H1 (cell line): Measurements from ENCODE around the gene C16orf54. TPM values are rescaled to one million over a fixed set of nuclear protein-coding genes. Genes with fewer than 3 reads are reported as not detected.

Source experiments
- CTCF ChIA-PET: fragments of 300-600 bp; sonication (Branson Sonifier 250); formaldehyde crosslinking; loops from one replicate; lab custom pipeline; 2021; ENCODE audit not compliant: partially characterized antibody; lab: Charles Lee
- POLR2A ChIA-PET: fragments of 300-600 bp; sonication (Branson Sonifier 250); formaldehyde crosslinking; loops from one replicate; lab custom pipeline; 2021; ENCODE audit warnings: inconsistent platforms; ENCODE audit not compliant: partially characterized antibody; lab: Charles Lee
- DNase-seq, 2 experiments: peaks; one replicate each; pipeline versions ENCODE4 v3.0.0 to v3.0.0-alpha.2; 2010 to 2022; ENCODE audit warnings: low spot score in 2 of 2, low read depth in 1 of 2, mixed read lengths in 1 of 2
- FAIRE-seq: peaks from 2 replicates; lab custom pipeline; 2011; peaks lifted over from hg19 to GRCh38; lab: Jason Lieb, UNC
- H2AFZ ChIP-seq: 2 replicates; pipeline ENCODE4 v1.8.1; 2012; ENCODE audit warnings: low read length, inconsistent platforms
- H2AK5ac ChIP-seq: 2 replicates; pipeline ENCODE4 v1.6.1; 2013; ENCODE audit warnings: low read depth, low read length
- H2BK120ac ChIP-seq: replicated peaks from 2 replicates; pipeline ENCODE3; 2013; ENCODE audit warnings: low read depth, low read length, inconsistent platforms
- H2BK12ac ChIP-seq: 2 replicates; pipeline ENCODE4 v1.6.1; 2013; ENCODE audit warnings: low read depth, low read length
- H2BK15ac ChIP-seq: 2 replicates; pipeline ENCODE4 v1.6.1; 2013; ENCODE audit warnings: low read length
- H2BK20ac ChIP-seq: 2 replicates; pipeline ENCODE4 v1.6.1; 2013; ENCODE audit warnings: low read length
- H2BK5ac ChIP-seq: 2 replicates; pipeline ENCODE4 v1.6.1; 2013; ENCODE audit warnings: low read depth, low read length
- H3K14ac ChIP-seq: 2 replicates; pipeline ENCODE4 v1.6.1; 2013; ENCODE audit warnings: inconsistent platforms; ENCODE audit not compliant: insufficient read length
- H3K18ac ChIP-seq: 2 replicates; pipeline ENCODE4 v1.6.1; 2013; ENCODE audit warnings: low read length; ENCODE audit errors: extremely low read depth
- H3K23ac ChIP-seq: 2 replicates; pipeline ENCODE4 v1.6.1; 2013; ENCODE audit warnings: inconsistent platforms; ENCODE audit not compliant: insufficient read length
- H3K23me2 ChIP-seq: 2 replicates; pipeline ENCODE4 v1.6.1; 2013; ENCODE audit warnings: low read depth, low read length
- H3K27ac ChIP-seq: 2 replicates; pipeline ENCODE4 v1.6.1; 2011; ENCODE audit warnings: low read depth, low read length, inconsistent platforms
- H3K27me3 ChIP-seq, 4 experiments: replicated peaks in 1 of 4; 1 replicate in 1 of 4; 2 replicates in 3 of 4; pipeline versions ENCODE4 v1.6.1 to v1.8.1; 2011 to 2013; ENCODE audit warnings: low read length in 3 of 4, mild to moderate bottlenecking in 3 of 4, inconsistent platforms in 2 of 4, mixed read lengths in 2 of 4, moderate library complexity in 1 of 4; ENCODE audit not compliant: control insufficient read depth in 3 of 4, insufficient read depth in 3 of 4; ENCODE audit errors: extremely low read depth in 1 of 4
- H3K36me3 ChIP-seq, 4 experiments: 2 replicates each; pipeline versions ENCODE4 v1.6.1 to v1.8.1; 2011 to 2013; ENCODE audit warnings: mild to moderate bottlenecking in 4 of 4, low read length in 3 of 4, moderate library complexity in 2 of 4, control low read depth in 1 of 4, inconsistent platforms in 1 of 4; ENCODE audit not compliant: insufficient read depth in 4 of 4, control insufficient read depth in 2 of 4
- H3K4ac ChIP-seq: replicated peaks from 2 replicates; pipeline ENCODE3; 2013; ENCODE audit warnings: low read length, low read depth, mixed read lengths, inconsistent platforms; ENCODE audit not compliant: insufficient read length
- H3K4me1 ChIP-seq, 4 experiments: replicated peaks in 1 of 4; 1 replicate in 1 of 4; 2 replicates in 3 of 4; pipeline versions ENCODE4 v1.6.1 to v1.8.1; 2011 to 2013; ENCODE audit warnings: low read length in 3 of 4, inconsistent platforms in 2 of 4, mixed read lengths in 1 of 4; ENCODE audit not compliant: insufficient read depth in 4 of 4, control insufficient read depth in 3 of 4
- H3K4me2 ChIP-seq, 2 experiments: 2 replicates each; pipeline versions ENCODE4 v1.6.1 to v1.8.1; 2011 to 2013; ENCODE audit warnings: low read depth in 2 of 2, low read length in 2 of 2, control low read depth in 1 of 2, inconsistent platforms in 1 of 2, mild to moderate bottlenecking in 1 of 2; ENCODE audit not compliant: insufficient read depth in 1 of 2
- H3K4me3 ChIP-seq, 4 experiments: fragments of 200-600, 300-600 bp in 1 of 4; sonication (generic), shearing (Covaris generic), sonication (Bioruptor Twin) in 1 of 4; 2 replicates each; pipeline versions ENCODE4 v1.5.1 to v1.8.1; 2011 to 2016; ENCODE audit warnings: low read length in 4 of 4, low read depth in 3 of 4, control low read depth in 2 of 4, inconsistent platforms in 2 of 4, mild to moderate bottlenecking in 2 of 4, mixed read lengths in 1 of 4, moderate library complexity in 1 of 4; ENCODE audit not compliant: insufficient read depth in 2 of 4; ENCODE audit errors: extremely low read depth in 1 of 4
- H3K56ac ChIP-seq: replicated peaks from 2 replicates; pipeline ENCODE3; 2013; ENCODE audit warnings: low read depth, mild to moderate bottlenecking, mixed read lengths, low read length, inconsistent platforms; ENCODE audit not compliant: insufficient read length
- H3K79me1 ChIP-seq: 2 replicates; pipeline ENCODE4 v1.6.1; 2013; ENCODE audit warnings: low read depth, low read length, control low read depth
- H3K79me2 ChIP-seq, 2 experiments: 2 replicates each; pipeline versions ENCODE4 v1.6.1 to v1.8.1; 2012 to 2013; ENCODE audit warnings: low read length in 2 of 2, mild to moderate bottlenecking in 2 of 2, inconsistent platforms in 1 of 2; ENCODE audit not compliant: insufficient read depth in 2 of 2, control insufficient read depth in 1 of 2
- H3K9ac ChIP-seq, 4 experiments: replicated peaks in 1 of 4; 1 replicate in 1 of 4; 2 replicates in 3 of 4; pipeline versions ENCODE4 v1.6.1 to v1.8.1; 2011 to 2013; ENCODE audit warnings: low read depth in 3 of 4, low read length in 3 of 4, control low read depth in 2 of 4, mild to moderate bottlenecking in 2 of 4, moderate library complexity in 2 of 4, inconsistent platforms in 1 of 4; ENCODE audit errors: extremely low read depth in 1 of 4
- H3K9me3 ChIP-seq, 2 experiments: 2 replicates each; pipeline versions ENCODE4 v1.6.1 to v1.8.1; 2012 to 2013; ENCODE audit warnings: mild to moderate bottlenecking in 2 of 2, moderate library complexity in 2 of 2, control low read depth in 1 of 2, inconsistent platforms in 1 of 2, low read depth in 1 of 2, low read length in 1 of 2, mixed read lengths in 1 of 2; ENCODE audit not compliant: insufficient read depth in 2 of 2
- H4K20me1 ChIP-seq, 2 experiments: replicated peaks in 1 of 2; 2 replicates each; pipeline versions ENCODE3 to v1.8.1; 2011 to 2013; ENCODE audit warnings: inconsistent platforms in 2 of 2, low read length in 2 of 2, mild to moderate bottlenecking in 1 of 2; ENCODE audit not compliant: insufficient read depth in 2 of 2, control insufficient read depth in 1 of 2
- H4K5ac ChIP-seq: 2 replicates; pipeline ENCODE4 v1.6.1; 2013; ENCODE audit warnings: low read length, low read depth, mixed read lengths, inconsistent platforms; ENCODE audit not compliant: insufficient read length
- H4K8ac ChIP-seq: 2 replicates; pipeline ENCODE4 v1.8.0; 2013; ENCODE audit warnings: mild to moderate bottlenecking, moderate library complexity, low read length, inconsistent platforms; ENCODE audit not compliant: insufficient read depth; ENCODE audit errors: extremely low read depth
- H4K91ac ChIP-seq: replicated peaks from 2 replicates; pipeline ENCODE3; 2013; ENCODE audit warnings: low read length, mixed read lengths, inconsistent platforms; ENCODE audit not compliant: insufficient read length
- EGR1 ChIP-seq: IDR thresholded peaks from 2 replicates; pipeline ENCODE4 v1.6.1; 2011; ENCODE audit warnings: low read depth, low read length, borderline replicate concordance
- FOSL1 ChIP-seq: IDR thresholded peaks from 2 replicates; pipeline ENCODE4 v1.6.1; 2011; ENCODE audit warnings: mild to moderate bottlenecking, low read depth, low read length, moderate library complexity; ENCODE audit not compliant: insufficient read depth
- HDAC2 ChIP-seq, 2 experiments: fragments of 300-600 bp in 1 of 2; sonication (generic) in 1 of 2; IDR thresholded peaks; 2 replicates each; pipeline ENCODE4 v1.6.1; 2011 to 2012; ENCODE audit warnings: low read depth in 2 of 2, low read length in 2 of 2, mild to moderate bottlenecking in 2 of 2, moderate library complexity in 2 of 2, borderline replicate concordance in 1 of 2, inconsistent platforms in 1 of 2
- KDM4A ChIP-seq: IDR thresholded peaks from one replicate; pipeline ENCODE4 v1.7.1; 2012; ENCODE audit warnings: low read depth, mild to moderate bottlenecking, moderate library complexity, low read length, inconsistent platforms; ENCODE audit not compliant: severe bottlenecking
- YY1 ChIP-seq: IDR thresholded peaks from 2 replicates; pipeline ENCODE4 v1.6.1; 2011; ENCODE audit warnings: low read depth, mild to moderate bottlenecking, low read length
- WGBS, 2 experiments: shearing (Covaris generic) in 1 of 2; methylation state at CpG; one replicate each; pipeline versions ENCODE4 v1.1.6 to v1.1.7; 2013 to 2015; ENCODE audit warnings: low lambda C conversion rate in 2 of 2, mixed read lengths in 2 of 2, inconsistent platforms in 1 of 2, low coverage in 1 of 2, missing lambda C conversion rate in 1 of 2; ENCODE audit not compliant: insufficient replicate concordance in 2 of 2, insufficient coverage in 1 of 2, insufficient read length in 1 of 2; ENCODE audit errors: extremely low coverage in 1 of 2, missing lambda C conversion rate in 1 of 2; 5-methylcytosine and 5-hydroxymethylcytosine counted together
- polyA plus RNA-seq, 7 experiments: library from polyadenylated mRNA; depleted of rRNA in 3 of 7; stranded (reverse) in 5 of 7; unstranded in 2 of 7; fragments of >200 nt in 5 of 7; fragments of 200-250 nt in 2 of 7; gene quantifications; 1 replicate in 5 of 7; 2 replicates in 1 of 7; 4 replicates in 1 of 7; pipeline versions ENCODE4 v1.2.1 to v1.2.3, GENCODE V29; 2011 to 2013; ENCODE audit warnings: missing spikeins in 2 of 7, mixed read lengths in 2 of 7
- total RNA-seq: library from RNA; stranded (reverse); fragmentation: NEBNext Ultra II Directional; extraction: Animal tissue kit (Norgen Biotek cat#: 25700); gene quantifications from 2 replicates; pipeline ENCODE4 v1.2.1, GENCODE V29; 2021

Gene C16orf54
- total and polyA plus RNA-seq, 2 of the 8 experiments (the other 6 are each of a cell fraction or from before 2014, with no cell fraction given), result not detected

DNA sequence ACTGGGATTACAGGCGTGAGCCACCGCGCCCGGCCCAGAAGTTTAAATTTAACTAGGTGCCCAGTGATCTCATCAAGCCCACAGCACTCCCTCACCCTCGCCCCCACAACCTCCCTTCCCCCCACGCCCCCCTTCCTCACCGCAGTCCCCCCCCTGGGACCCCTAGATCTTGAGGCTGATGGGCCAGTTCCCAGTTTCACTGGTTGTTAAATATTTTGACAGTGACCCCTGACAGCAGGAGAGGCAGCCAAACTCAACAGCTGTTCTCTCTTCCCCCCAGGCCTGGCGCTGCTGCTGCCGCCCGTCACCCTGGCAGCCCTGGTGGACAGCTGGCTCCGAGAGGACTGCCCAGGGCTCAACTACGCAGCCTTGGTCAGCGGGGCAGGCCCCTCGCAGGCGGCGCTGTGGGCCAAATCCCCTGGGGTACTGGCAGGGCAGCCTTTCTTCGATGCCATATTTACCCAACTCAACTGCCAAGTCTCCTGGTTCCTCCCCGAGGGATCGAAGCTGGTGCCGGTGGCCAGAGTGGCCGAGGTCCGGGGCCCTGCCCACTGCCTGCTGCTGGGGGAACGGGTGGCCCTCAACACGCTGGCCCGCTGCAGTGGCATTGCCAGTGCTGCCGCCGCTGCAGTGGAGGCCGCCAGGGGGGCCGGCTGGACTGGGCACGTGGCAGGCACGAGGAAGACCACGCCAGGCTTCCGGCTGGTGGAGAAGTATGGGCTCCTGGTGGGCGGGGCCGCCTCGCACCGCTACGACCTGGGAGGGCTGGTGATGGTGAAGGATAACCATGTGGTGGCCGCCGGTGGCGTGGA is 51.2 kb downstream of the C16orf54 start:
- peak overlapping the region; percentile 71; the same call in 1 of the 2 replicates for H4K8ac ChIP-seq
- H2BK15ac ChIP-seq, result no peak overlapping the region
- peaks cover 3 to 20% (median 13%) of the 10 kb centered on the region in 4 experiments; a peak in 7 of 8 replicates for H3K36me3 ChIP-seq
- peaks cover 0 to 9% of the 10 kb centered on the region in 2 experiments for H4K20me1 ChIP-seq
- H3K23ac ChIP-seq, result no peak overlapping the region
- no peak overlapping the region for H2BK12ac ChIP-seq
- H2BK5ac ChIP-seq, result no peak overlapping the region
- no peak overlapping the region for H3K14ac ChIP-seq
- no peak for TF ChIP-seq HDAC2 (IDR thresholded peaks at IDR 0.05; ENCODE audit: borderline replicate concordance in 1 of 2, low read depth in 2 of 2, low read length in 2 of 2)
- no peak for TF ChIP-seq EGR1
- no peak for TF ChIP-seq FOSL1
- no peak for TF ChIP-seq KDM4A
- no peak for TF ChIP-seq YY1
- no peak overlapping the region for H3K27ac ChIP-seq
- DNase-seq (no peak), FAIRE-seq (no peak)
- 96% methylated on average over 32 of the region's 41 CpGs; no CpG with 5 or more reads in 1 of the 2 experiments for WGBS, 2 experiments
- H3K27me3 ChIP-seq, result no peaks in the 10 kb centered on the region
- H3K9ac ChIP-seq, result no peak overlapping the region
- H3K4me3 ChIP-seq, result no peak overlapping the region
- H3K23me2 ChIP-seq, result no peaks in the 10 kb centered on the region
- H3K79me2 ChIP-seq, result peaks cover 0 to 31% of the 10 kb centered on the region in 2 experiments; a peak in 2 of 4 replicates
- ChIA-PET POLR2A (interaction anchor here (2.4 to 20.4 kb wide), 4 partner anchors 9 to 32 kb away, joined by 8 to 490 read pairs (median 66); partner anchors contain the start of gene QPRT), CTCF (interaction anchor here (0.6 to 11.5 kb wide), 4 partner anchors 12 to 53 kb away, joined by 3 to 138 read pairs (median 4); no protein-coding TSS in a partner anchor)
- no peak overlapping the region for H2AK5ac ChIP-seq
- H2BK20ac ChIP-seq, result no peak overlapping the region
- H4K5ac ChIP-seq, result no peak overlapping the region
- no peak overlapping the region for H2BK120ac ChIP-seq
- no peak overlapping the region for H4K91ac ChIP-seq
- H2AFZ ChIP-seq, result no peak overlapping the region
- H3K9me3 ChIP-seq, result 0 out of 4 replicates have a peak, but pooled peaks cover 0 to 6% of the 10 kb centered on the region in 2 experiments
- peaks cover 0 to 11% (median 5%) of the 10 kb centered on the region in 4 experiments; a peak in 5 of 7 replicates for H3K4me1 ChIP-seq
- H3K79me1 ChIP-seq, result peaks cover 3% of the 10 kb centered on the region; the same call in 1 of the 2 replicates
- no peak overlapping the region for H3K4me2 ChIP-seq
- no peak overlapping the region for H3K4ac ChIP-seq
- H3K56ac ChIP-seq, result no peak overlapping the region
- H3K18ac ChIP-seq, result no peak overlapping the region
